Measurements from ENCODE around the gene SGCD.

The SGCD gene

DNA sequence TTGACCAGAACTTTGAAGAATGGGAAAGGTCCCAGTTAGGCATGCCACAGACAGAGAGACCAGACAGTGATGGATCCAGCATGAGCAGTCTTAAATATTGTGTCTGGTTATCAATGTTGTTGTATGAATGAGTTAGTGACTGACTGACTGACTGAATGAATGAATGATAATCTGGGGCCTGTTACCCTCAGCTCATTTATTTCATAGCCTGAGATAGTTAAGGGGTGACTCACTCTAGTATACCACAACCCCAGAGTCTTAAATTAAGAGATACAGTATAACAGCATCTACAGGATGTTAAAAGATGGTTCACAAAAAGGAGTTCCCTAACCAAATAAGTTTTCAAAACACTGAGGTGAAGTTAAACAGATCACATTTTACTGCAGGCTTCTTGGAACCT is 133.5 kb downstream of the SGCD start:
- DNase-seq, result no peak

DNA sequence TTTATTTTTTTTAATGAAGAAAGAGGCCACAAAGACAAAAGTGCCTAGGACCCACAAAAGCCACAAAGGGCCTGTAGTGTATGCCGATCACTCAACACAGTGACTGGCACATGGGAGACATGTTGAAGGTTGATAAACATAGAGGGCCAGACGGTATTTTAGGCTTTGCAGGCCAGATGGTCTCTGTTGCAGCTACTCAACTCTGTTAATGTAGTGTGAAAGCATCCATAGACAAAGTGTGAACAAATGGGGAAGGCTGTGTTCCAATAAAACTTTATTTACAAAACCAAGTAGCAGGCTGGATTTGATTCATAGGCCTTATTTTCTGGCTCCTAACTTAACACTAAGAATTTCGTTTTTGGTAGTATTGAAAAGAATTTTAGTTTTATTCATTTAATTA is 139.9 kb downstream of the SGCD start:
- ATAC-seq (no peak), DNase-seq (no peak)

More for the DNA sequence above, 133.5 kb downstream of the SGCD start:
- ATAC-seq, result no peak

DNA sequence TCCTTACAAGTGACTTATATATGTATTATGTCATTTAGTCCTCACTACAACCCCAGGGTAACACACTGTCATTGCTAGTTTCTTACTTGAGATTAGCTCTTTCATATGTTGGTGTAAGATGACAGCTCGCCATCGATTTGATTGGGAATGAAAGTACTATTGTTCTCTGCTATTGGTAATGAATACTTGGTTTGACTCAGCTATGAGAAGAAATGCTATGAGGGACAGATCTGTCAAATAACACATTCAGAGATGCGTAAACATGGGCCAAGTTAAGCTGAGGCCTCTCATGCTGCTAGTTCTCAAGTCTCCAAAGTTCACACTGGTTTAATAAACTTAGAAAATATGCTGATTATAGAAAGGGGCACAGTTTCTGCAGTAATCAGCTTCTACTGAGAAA is 142.7 kb downstream of the SGCD start:
- DNase-seq, result no peak
- no peak for ATAC-seq

DNA sequence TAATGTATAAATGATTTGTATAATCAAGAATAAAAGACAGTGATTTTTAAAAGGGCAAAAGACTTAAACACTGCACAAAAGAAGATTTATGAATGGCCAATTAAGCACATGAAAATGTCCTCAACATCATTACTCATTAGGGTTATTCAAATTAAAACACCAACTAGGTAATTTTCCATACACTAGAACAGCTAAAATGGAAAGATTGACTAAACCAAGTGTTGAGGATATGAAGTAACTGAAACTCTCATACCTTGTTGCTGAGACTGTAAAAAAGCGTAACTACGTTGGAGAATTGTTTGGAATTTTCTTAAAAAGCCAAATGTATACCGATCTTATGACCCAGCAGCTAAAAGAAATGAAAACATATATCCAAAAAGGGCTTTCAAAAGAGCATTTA is 144.9 kb downstream of the SGCD start:
- ATAC-seq, result peak; percentile 43
- no peak for DNase-seq

DNA sequence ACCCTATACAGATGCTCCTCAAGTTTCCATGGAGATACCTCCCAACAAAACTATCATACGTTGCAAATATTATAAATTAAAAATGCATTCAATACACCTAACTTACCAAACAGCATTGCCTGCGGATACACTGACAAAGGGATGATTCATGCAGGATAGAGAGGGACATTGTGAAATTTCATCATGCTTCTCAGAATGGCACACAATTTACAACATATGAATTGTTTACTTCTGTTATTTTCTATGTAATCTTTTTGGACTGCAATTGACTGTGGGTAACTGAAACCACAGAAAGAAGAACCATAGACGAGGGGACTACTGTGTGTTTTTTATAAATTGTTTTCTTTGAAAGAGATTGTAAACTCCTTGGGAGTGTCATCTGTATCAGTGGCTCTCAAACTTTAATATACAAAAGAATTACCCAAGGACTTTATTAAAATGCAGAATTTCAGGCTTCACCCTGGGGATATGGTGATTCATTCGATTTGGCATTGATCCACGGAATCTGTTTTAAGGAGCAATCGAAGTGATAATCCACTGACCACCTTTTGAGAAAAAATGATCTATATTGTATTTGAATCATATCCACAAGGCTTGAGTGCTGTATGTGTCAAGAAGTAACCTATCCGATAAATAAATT is 146.4 kb downstream of the SGCD start:
- DNase-seq, result no peak
- ATAC-seq, result no peak

DNA sequence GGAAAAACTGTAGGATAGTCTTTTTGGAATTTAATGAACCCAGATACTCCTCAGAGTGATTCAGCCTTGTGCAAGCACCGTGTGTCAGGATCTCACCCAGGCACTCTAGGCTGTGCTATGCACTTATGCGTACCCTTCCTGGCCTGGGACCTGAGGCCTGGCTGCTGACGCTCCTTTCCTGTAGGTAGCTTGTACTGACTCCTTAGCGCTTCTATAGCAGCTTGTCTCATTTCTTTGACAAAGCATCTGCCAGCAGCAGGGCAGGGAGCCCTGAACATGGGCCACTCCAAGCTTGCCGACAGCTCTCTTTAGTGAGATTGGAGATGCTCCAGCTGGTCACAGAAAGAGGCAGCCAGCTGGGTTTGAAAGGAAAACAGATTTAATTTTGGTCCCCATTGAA is 147.3 kb downstream of the SGCD start:
- DNase-seq, result no peak
- no peak for ATAC-seq

DNA sequence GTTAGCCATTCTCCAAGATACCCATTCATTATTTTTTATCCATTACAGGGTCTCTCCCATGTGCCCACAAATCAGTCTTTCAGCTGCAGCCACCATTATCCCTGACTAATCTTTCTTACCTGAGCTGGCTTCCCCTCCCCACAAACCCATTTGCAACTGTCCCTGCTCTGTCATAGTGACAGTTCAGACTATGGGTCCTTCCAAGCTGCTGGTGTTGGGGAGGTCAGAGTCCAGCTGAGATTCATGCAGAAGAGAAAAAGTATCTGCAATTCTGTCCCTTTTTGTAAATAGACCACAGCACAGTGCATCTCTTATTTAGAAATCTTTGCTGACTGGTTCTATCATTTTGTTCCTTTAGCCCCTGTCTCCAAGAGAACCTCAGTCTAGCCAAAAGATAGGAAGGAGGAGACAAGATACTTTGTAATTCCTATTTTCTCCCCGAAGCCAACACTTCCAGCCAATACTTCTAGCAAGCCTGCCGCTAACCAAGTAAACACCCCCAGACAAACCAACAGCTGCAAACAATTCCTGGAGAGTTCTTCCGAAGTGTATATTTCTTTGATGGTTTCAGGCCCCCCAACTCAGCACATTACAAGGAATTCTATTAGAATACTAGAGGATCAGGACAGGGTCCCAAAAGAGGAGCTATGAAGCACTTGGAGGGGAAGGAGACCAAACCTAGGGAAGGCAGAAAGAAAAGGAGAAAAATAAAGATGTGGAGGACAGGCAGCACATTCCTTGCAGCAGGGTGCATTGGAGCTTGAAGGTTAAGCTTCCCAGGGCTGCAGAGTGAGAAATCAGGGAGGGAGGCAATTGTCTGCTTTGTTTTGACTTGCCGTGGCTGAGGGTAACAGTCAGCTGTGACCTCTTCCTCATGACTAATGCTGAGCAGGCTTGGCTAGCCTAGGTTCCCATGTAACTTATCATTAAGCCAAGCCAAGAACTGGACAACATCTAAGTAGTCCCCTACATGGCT is 148.5 kb downstream of the SGCD start:
- no peak for ATAC-seq
- no peak for DNase-seq

DNA sequence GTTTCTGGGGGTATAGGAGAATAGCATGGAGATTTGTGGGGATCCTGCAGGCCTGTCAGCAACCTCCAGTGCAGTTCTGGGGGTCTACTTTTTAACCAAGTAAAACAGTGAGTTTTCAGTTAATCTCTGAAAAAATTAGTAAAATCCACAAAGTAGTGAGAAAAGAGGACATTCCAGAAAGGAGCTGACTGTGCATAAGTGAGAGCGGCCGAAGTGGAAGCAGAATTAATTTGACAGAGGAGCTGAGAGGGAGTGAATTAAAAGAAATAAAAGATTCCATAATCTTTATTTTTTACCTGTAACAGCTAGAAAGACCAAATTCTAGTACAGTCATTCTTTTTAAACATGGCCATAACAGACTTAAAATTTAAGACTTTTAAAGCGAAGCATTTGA is 149.2 kb downstream of the SGCD start:
- ATAC-seq (no peak), DNase-seq (no peak)

DNA sequence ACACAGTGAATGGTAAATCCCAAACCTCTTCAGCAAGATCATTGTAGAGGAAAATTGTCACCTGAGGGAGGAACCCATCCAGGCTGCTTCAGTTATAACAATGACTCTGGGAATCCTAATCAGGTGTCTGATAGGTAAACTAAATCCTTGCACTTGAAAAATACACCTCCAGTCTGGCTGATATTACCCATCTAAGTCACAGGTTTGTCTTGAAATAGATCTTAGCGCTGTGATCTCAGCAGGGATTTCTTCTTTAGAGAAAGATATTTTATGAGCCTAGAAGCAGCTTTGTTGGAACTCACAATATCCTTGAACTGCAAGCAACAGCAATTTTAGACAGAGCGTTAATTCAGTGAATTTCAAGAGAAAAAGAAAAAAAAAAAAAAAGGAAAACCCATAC is 149.7 kb downstream of the SGCD start:
- no peak for ATAC-seq

DNA sequence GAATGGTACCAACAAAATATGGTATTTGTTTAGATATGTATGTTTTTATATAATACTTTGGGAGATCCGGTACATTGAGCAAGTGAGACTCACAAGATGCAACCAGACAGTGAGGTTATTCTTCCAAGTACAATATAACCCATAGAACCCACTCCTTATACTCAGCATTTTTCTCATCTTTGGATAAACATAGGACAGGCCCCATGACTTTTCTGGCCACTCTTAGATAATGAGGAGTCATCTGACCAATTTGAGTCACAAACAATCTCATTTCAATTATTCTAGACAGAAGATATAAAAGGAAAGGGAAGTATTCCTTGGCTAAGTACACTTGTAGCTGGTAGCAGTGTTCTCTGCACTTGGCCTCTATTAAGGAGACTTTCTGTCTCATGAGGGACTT is 150.2 kb downstream of the SGCD start:
- no peak for DNase-seq
- no peak for ATAC-seq

More for the DNA sequence above, 149.7 kb downstream of the SGCD start:
- DNase-seq, result no peak

DNA sequence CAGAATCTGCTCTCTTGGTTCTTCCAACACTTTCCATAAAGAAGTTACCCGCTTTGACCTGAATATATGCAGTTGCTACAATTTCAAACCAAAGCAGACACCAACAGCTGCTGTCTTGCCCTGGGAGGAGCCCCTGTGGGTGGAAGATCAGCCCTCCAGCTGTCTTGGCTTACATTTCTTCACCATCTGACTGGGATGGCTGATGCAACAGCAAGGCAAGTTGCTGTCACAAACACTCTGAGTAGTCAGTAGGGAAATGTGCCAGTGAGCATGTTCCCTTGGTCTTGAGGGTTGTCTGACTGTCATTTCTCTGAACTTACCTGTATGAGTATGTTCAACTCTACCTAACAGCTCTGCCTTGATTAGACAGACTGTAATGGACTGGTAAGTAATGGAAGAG is 152.9 kb downstream of the SGCD start:
- DNase-seq (peak; percentile 4), ATAC-seq (peak; percentile 55)

DNA sequence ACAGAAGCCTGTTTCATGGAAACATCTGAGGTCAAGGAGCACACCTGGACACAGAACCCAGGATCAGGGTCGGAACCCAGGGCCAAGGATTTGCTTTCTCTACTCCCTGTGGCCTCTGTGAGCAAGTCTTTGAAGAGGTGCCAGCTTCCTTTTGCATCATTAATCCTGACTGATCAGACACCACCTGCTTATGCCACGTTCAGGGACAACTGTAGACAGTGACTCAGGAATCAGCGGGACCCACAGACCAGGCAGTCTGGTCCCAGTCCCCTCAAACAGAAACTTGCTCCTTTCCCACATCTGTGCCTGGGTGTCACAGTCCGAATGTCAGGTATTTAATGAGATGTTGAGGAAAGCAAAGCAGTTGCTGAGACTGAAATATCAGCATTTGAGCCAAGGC is 154.8 kb downstream of the SGCD start:
- DNase-seq, result no peak
- ATAC-seq, result no peak

DNA sequence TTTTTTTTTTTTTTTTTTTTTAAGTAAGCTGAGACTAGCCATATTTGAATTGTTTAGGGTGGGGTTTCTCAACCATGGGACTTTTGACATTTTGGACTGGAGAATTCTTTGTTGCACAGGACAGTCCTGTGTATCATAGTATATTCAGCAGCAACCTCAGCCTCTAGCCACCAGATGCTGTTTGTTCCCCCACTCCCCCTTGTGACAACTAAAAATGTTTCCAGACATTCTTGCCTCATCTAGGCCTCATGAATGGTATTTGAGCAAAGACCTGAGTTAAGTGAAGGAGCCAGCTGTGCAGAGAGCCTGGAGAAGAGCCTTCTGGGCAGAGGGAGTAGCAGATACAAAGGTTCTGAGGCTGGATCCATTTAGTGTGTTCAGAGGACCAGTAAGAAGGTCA is 155.9 kb downstream of the SGCD start:
- ATAC-seq, result no peak

DNA sequence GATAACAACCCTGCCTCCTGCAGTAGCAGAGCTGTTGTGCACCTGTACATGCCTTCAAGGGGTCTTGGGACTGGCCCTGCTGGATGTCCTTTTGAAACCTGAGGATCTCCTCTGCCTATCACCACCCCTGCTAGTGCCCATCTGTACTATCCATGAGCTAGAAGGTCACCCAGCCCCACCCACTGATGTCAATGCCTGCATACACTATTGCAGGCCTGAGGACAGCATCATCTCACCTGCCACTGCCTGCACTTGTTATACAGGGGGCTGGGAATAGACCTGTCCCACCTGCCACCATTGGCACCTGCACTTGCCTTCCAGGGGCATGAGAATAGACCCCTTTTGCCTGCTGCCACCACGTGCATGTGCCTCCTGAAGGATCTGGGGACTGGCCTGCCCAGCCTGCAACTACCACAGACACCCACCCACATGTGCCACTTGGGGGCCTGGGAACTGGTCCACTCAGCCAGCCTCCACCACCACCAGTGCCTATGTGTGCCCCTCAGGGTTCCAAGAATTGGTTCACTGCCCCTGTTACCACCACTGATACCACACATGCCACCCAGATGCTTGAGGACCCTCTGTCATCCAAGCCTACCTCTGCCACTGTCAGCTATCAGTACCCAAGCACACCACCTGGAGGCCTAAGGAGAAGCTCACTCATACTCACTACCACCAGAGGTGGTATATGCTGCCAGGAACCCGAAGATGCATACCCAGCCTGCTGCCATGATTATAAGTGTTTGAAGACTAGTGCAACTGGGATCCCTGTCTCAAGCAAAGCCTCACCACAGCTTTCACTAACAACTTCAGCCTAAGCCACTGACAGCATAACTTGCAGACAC is 159.7 kb downstream of the SGCD start:
- no peak for ATAC-seq

More for the DNA sequence above, 155.9 kb downstream of the SGCD start:
- no peak for DNase-seq

DNA sequence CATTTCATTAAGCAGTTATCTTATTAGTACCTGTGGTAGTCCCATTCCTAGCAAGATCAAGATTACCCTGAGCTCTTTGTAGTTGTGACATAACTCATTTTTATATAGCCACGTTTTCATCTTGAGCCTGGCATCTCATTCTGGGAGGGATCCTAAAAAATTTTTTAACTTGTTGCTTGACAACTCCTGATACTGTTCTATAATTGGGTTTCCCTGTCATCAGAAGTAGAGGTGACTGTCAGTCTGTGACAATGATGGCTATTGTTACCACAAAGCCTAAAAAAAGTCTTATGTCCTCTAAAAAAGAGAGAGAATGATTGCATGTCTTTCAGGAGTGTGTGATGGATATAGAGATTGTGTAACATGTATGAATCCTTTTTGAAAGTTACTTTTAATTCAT is 164.8 kb downstream of the SGCD start:
- no peak for DNase-seq
- no peak for ATAC-seq

More for the DNA sequence above, 159.7 kb downstream of the SGCD start:
- no peak for DNase-seq

DNA sequence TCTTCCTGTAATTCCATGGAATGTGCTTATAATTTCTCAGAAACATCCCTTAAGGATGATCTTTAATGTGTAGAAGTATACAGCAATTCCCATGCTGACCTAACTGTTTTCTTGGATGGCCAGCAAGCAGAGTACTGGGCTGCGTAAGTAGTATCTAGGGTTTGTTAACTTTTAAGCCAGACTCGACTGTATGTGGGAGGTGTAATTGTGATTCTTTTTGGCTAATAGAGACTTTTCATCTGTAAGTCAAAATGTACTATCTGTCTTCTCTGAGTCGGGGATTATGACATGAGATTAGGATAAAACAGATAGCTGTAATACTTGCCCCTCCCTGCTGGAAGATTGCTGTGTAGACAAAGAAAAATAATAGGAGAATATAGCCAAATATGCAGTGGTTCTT is 169.3 kb downstream of the SGCD start:
- no peak for ATAC-seq
- no peak for DNase-seq

DNA sequence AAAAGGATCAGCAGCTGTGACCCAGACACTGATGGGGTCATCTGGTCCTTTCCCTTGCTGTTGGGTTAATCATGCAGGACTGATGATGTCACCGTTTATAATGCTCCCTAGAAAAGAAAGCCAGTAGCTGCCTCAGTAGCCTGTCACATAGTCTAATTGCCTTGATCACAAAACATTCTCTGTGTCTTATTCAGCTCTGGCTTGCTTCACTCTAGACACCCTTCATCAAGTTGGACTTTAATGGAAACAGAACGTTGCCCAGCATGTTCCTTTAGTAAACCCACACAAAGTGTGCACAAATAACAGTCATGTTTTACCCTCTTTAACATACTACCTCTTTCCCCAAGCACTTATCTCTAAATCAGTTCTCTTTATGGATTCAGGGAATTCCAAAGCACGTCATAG is 170.8 kb downstream of the SGCD start:
- no peak for ATAC-seq

DNA sequence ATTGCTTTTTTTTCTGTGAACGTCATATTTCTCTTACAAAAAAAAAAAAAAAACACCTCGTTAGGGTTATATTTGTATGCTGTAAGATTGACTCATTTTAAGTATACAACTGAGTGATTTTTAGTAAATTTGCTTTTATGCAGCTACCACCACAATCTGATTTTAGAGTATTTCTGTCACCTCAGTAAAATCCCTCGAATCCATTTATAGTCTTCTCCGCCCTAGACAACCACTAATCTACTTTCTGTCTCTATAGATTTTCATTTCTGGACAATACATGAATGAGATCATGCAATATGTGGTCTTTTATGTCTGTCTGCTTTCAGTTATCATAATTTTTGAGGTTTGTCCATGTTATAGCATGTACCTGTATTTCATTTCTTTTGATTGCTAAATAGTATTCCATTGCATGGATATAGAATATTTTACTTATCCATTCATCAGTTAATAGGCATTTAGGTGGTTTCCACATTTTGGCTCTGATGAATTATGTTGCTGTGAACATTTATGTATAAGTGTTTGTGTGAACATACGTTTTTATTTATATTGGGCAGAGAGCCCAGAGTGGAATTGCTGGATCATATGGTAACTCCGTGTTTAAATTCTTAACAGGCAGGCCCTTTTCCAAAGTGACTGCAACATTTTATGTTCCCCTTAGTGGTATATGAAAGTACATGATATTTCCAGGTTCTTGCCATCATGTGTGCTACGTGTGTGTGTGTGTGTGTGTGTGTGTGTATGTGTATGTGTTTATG is 171.4 kb downstream of the SGCD start:
- ATAC-seq, result no peak
- no peak for DNase-seq

More for the DNA sequence above, 170.8 kb downstream of the SGCD start:
- DNase-seq, result no peak

DNA sequence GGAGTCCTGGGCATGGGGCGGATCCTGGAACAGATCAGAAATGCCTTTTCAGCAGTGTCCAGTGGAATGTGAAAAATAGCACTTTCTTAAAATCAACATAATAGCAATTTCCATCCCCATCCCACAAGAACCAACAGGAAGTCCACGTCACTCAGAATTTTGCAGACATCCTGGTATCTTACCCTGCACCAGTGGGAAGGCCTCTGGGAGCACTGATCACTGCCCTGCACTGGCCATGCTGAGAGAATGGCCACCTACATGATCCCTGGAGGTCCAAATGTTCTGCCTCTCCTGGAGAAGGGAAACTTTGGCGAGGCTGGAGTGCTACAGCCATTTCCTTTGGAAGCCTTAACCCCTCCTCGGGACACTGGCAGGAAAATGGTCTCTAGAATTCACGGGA is 173.8 kb downstream of the SGCD start:
- DNase-seq, result no peak
- ATAC-seq, result no peak

DNA sequence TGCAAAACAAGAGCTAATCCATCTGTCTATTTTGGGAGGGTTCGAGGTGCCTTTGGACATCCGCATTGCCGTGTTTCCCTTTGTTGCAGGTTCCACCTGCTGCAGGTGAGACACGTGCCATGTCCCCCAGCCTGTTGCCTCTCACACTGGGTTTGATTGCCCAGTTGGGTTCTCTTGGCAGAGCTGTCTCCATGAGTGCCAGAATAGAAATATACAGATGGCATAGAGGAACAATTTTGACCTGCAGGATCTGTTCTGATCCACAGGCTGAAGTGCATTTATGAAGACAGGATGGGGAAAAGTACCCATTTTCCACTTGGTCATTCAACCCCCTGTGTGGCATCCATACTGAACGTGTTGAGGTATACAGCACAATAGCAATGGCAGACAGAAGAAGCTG is 178.1 kb downstream of the SGCD start:
- ATAC-seq (no peak), DNase-seq (no peak)

DNA sequence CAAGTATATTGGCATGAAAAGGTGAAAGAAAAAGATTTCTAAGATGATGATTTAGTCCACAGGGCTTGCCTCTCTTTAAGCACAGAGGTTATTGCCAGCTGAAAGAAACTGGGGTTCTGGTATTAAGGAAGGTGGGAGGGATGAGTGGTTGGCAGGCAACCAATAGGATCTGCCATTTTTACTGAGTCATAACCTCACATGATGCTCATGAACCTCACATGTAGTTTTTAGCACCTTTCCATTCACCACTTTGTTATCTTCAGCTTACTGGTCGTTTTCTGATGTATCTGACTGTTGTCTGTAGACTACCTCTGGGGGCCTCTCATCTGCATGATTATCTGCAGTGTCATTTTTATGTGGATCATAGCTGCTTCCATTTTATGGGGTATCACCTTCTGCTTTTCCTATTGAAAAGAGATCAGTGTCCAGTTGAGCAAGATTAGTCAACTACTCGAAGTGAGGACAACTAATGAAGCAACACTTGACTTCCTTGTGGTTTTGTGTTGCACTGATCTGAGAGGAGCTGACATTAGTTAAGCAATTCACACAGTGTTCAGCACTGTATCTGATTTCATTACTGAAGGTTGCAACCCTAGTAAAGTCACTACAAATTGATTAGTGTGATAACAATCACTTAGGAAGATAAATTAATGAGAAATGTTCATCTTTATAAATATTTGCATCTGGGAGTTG is 186.3 kb downstream of the SGCD start:
- ATAC-seq, result no peak
- DNase-seq, result no peak
